GM12891 (cell line): ENCODE results near the gene ARAP2.

Experiments
- PAX5 ChIP-seq: IDR thresholded peaks from 2 replicates; pipeline ENCODE4 v1.6.1; 2011; ENCODE audit warnings: low read length, moderate library complexity, mild to moderate bottlenecking; ENCODE audit not compliant: insufficient read depth, severe bottlenecking
- POLR2A ChIP-seq: IDR thresholded peaks from 2 replicates; pipeline ENCODE4 v1.6.1; 2011; ENCODE audit warnings: low read depth, low read length, control low read depth
- POLR2AphosphoS5 ChIP-seq: IDR thresholded peaks from 2 replicates; pipeline ENCODE4 v1.6.1; 2011; ENCODE audit warnings: low read depth, low read length, control low read depth
- POU2F2 ChIP-seq: IDR thresholded peaks from 2 replicates; pipeline ENCODE4 v1.6.1; 2011; ENCODE audit warnings: low read depth, mild to moderate bottlenecking, control low read depth, low read length, moderate library complexity
- TAF1 ChIP-seq: IDR thresholded peaks from 2 replicates; pipeline ENCODE4 v1.6.1; 2011; ENCODE audit warnings: low read depth, low read length, control low read depth

GRCh38 chr4:36256398-36256891 lies 12.1 kb upstream of the ARAP2 start:
- TF ChIP-seq POLR2AphosphoS5 = peak; percentile 62; the same call in 1 of the 2 replicates
- TF ChIP-seq TAF1 = 0 out of 2 replicates have a peak, but pooled peaks have one; percentile 34
- peak; percentile 58; the same call in 1 of the 2 replicates for TF ChIP-seq POLR2A
- TF ChIP-seq POU2F2 = no peak
- no peak for TF ChIP-seq PAX5
